Measurements from ENCODE around the gene HOXA2.

The HOXA2 gene

DNA sequence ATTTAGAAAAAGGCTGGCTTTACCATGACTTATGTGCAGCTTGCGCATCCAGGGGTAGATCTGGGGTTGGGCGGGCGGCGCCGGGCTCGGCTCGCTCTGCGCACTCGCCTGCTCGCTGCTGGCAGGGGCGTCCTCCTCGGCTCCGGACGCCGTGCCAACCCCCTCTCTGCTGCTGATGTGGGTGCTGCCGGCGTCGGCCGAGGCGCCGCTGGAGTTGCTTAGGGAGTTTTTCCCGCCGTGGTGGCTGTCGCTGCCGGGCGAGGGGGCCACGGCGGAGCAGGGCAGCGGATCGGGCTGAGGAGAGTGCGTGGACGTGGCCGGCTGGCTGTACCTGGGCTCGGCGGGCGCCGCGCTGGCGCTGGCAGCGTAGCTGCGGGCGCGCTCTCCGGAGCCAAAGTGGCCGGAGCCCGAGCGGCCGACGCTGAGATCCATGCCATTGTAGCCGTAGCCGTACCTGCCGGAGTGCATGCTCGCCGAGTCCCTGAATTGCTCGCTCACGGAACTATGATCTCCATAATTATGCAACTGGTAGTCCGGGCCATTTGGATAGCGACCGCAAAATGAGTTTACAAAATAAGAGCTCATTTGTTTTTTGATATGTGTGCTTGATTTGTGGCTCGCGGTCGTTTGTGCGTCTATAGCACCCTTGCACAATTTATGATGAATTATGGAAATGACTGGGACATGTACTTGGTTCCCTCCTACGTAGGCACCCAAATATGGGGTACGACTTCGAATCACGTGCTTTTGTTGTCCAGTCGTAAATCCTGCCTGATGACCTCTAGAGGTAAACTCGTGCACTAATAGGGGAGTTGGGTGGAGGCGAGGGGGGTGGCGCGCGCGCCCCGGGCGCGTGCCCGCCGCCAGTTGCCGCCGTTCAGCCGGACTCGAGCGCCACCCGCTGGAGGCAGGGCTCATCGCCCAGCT, 40.8 kb upstream of the HOXA2 start, which contains the start of gene HOXA5:
HOXA5 (minus strand) TSS at position 659 of the 927 bp plus-strand sequence; CDS start at position 585, 74 bp downstream.
- no peak for TF ChIP-seq CTCF (IDR thresholded peaks at IDR 0.05)

DNA sequence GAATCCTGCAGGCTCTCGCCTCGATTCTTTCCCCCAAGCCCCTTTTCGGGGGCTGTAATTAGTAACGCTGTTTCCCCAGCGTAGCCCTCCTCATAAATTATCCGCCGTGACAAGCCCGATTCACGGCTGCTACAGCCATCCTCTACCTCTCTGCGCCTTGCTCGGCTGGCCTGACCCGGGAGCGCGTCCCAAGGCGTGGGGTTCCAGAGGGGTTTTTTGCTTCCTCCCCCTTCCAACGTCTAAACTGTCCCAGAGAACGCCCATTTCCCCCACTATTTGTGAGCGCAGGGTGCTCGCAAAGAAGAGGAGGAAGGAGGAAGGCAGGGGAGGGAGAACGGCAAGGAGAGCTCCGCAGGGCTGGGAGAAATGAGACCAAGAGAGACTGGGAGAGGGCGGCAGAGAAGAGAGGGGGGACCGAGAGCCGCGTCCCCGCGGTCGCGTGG, 40.1 kb upstream of the HOXA2 start:
- TF ChIP-seq CTCF (IDR thresholded peaks at IDR 0.05): no peak

DNA sequence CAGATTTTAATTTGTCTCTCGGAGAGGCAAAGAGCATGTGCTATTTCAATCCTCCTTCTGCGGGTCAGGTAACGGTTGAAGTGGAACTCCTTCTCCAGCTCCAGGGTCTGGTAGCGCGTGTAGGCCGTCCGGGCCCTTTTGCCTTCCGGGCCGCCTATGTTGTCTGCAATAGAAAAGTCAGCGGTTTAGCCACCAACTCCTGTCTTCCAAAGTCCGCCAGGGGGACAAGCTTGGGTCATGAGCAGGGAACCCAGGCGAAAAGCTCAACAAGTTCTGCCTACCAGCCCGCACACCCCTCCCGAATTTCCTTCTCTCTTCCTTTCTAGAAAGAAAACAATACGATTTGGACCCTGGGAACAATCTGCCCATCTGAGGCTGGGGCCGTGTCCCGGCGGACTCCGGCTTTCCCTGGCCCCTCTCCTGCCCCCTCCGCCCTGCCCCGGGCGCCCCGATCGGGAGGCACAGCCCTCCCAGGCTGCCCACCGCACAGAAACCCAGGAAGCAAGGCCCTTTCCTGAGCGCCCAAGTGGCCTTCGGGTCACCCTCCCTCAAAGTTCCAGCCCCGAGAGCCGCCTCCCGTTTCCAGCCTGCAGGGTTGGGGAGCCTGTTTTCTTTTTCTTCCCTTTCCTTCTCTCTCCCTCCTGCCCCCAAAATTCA, 39.6 kb upstream of the HOXA2 start:
- TF ChIP-seq CTCF (IDR thresholded peaks at IDR 0.05): no peak

- TF ChIP-seq CTCF (IDR thresholded peaks at IDR 0.05): no peak
Observed at GRCh38 chr7:27141137-27141922, 38.8 kb upstream of the HOXA2 start.

DNA sequence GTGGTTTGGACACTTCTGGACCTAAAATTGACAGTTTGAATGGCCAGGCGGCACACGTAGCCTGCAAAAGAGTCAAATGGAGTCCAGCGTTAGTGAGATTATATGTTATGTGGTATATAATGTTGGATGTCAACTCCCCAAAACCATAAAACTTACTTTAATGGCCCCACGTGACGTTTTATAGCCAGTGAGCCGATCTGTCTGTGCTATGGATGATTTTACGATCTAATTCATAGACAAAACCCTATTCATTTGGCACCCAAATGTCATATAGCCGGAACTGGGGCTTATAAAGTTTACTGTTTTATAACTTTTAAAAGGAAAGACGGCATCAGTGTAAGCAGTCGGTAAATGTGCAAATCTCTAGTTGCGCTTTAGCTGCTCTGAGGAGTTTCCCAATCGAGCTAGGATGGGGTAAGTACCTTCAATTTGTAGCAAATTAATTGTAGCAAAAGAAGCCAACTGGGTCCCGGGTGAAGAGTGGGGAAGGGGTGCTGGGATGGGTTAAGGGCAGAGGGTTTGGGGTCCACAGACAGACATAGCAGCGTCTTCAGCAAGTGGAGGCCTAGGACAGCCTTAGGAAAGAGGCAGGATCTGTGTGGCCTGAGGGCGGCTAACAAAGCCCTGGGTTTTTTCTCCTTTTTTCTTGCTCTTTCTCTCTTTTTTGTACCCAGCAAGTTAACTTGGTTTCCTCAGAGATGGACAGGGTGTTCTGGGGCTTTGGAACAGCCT, 37.8 kb upstream of the HOXA2 start:
- TF ChIP-seq CTCF (IDR thresholded peaks at IDR 0.05): no peak

- TF ChIP-seq CTCF (IDR thresholded peaks at IDR 0.05): no peak
Observed at GRCh38 chr7:27139334-27140125, 37.0 kb upstream of the HOXA2 start.
